ENCODE data around the gene ITPKB. TPM values are rescaled to one million over a fixed set of nuclear protein-coding genes. Genes with fewer than 3 reads are reported as not detected.

Gene ITPKB
- total and polyA plus RNA-seq, 8 donors: 25.0 to 38.7 (median 32.6) TPM

DNA sequence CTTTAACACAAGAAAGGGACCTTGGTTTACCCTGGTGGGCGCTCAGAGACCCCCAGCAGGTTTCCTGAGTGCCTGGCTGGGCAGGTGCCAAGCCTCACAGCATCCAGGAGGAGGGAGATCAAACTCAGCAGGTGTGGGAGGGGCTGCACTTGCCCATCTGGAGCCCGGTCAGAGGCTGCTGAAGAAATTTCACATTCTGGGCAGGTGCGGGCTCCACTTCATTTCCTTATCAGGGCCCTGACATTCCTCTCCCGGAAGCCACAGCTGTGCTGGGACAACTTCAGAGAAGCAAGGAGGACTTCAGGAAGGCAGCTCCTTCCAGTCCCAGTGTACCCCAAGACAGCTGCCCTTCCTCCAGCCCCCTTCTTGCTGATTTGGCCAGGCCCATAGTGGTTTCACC is 82.9 kb downstream of the ITPKB start:
- intact Hi-C loops (cut with DNase I): no loop called here
- peak; percentile 51 for ATAC-seq
- DNase-seq: peak in 1 of 4 donors; percentile 37
- Histone ChIP-seq H3K36me3 (no peaks in the 10 kb centered on the region), H3K27me3 (no peaks in the 10 kb centered on the region), H3K27ac (peak overlapping the region; percentile 66 to 69), H3K4me1 (peaks cover 29 to 85% of the 10 kb centered on the region in 2 donors), H3K4me3 (no peak overlapping the region), H3K9me3 (no peaks in the 10 kb centered on the region)
- TF ChIP-seq CTCF (IDR thresholded peaks at IDR 0.05): no peak

DNA sequence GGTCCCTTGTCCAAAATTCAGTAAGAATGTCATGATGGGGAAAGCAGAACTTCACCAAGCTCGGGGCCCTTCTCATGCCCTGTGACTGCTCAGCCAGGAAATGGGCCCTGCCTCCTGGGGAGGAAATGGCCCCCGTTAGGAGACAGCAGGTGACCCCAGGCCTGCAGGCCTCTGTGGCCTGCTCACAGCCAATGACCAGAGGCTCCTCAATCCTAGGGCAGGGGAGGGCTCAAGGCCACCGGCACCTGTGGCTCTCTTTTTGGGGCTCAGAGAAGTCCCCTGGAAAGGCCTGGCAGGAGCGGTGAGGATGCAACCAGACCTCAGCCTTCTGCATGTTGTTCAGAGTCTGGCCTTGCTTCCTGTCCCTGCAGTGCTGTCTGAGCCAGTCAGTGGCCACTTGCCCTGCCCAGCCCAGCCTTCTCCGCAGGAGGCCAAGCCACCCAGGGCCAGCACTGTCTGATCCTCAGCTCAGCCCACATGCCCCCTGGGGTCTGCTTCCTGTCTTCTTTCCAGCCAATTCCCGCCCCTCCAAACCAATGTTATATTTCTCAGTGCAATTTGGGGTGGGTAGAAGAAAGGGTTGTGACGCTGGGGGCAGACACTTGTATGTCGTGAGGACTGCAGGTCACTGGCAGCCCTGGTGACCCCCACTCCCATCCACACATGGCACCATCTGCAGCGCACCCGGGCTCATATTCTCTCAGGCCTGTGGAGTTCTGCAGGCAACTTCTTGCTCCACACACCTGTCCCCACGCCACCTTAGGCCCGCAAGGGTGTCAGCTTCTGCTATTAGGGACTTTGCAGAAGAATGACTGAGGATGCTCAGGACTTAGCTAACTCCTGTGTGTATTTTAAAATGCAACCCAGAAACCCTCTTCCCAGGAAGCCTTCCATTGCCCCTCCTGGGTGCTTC is 83.6 kb downstream of the ITPKB start:
- Histone ChIP-seq H3K36me3 (no peaks in the 10 kb centered on the region), H3K27me3 (no peaks in the 10 kb centered on the region), H3K27ac (peak overlapping the region in 1 of 2 donors; percentile 69), H3K9me3 (no peaks in the 10 kb centered on the region), H3K4me3 (no peak overlapping the region), H3K4me1 (peaks cover 23 to 84% of the 10 kb centered on the region in 2 donors)
- no peak for TF ChIP-seq CTCF (IDR thresholded peaks at IDR 0.05)
- intact Hi-C loops (cut with DNase I): no loop called here
- ATAC-seq (peak; percentile 12), DNase-seq (peak in 1 of 4 donors; percentile 67)

DNA sequence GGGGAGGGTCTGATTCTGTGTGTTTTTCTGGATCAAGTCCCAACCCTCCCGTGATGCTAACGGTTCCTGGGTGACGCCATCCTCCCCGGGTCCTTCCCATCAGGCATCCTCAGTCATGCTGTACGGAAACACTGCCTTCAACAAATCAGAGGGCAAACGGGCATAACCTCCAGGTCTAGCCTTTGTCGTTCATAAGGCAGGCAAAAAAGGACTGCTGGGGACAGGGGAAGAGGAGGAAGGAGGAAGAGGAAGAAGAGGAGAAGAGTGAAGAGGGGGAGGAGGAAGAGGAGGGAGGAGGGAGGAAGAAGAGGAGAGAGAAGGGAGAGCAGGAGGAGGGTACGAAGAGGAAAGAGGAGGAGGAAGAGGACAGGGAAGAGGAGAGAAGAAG is 84.4 kb downstream of the ITPKB start:
- no peak for ATAC-seq
- TF ChIP-seq CTCF (IDR thresholded peaks at IDR 0.05): no peak
- Histone ChIP-seq H3K9me3 (no peaks in the 10 kb centered on the region), H3K36me3 (no peaks in the 10 kb centered on the region), H3K4me3 (no peak overlapping the region), H3K27ac (peak overlapping the region; percentile 53 to 69), H3K4me1 (peaks cover 17 to 82% of the 10 kb centered on the region in 2 donors), H3K27me3 (no peaks in the 10 kb centered on the region)
- intact Hi-C loops (cut with DNase I): no loop called here
- no peak for DNase-seq

DNA sequence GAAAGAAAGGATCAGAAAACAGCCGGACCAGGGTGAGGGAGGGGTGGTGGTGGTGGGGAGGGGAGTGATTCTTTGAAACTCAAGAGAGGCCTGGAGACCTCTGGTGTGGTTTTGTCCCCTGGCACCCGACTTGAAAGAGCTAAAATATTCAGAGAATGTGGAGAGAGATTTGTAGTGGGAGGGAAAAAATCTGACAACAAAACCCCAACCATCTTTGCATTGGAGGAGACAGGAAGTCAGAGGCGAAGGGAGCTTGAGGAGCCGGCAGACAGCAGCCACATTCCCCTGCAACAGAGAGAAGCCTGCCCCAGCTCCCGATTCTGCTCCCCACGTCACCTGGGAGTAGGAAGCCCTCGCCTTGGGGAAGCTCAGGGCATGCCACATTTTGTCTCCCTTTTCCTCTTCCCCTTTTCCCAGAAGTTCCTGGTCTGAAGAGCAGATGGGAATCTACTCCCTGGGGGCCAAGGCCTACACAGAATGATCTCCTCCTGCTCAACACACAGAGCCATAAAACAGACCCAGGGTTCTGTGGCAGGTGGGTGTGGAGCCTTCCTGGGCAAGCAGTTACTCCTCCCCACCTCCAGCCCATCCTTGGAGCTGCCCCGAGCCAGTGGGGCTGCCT is 84.9 kb downstream of the ITPKB start:
- intact Hi-C loops (cut with DNase I): no loop called here
- ATAC-seq (no peak), DNase-seq (no peak)
- peaks cover 17 to 77% of the 10 kb centered on the region in 2 donors for H3K4me1 ChIP-seq
- peak overlapping the region; percentile 53 to 69 for H3K27ac ChIP-seq
- no peaks in the 10 kb centered on the region for H3K27me3 ChIP-seq
- no peaks in the 10 kb centered on the region for H3K36me3 ChIP-seq
- H3K4me3 ChIP-seq: no peak overlapping the region
- H3K9me3 ChIP-seq: no peaks in the 10 kb centered on the region
- no peak for TF ChIP-seq CTCF (IDR thresholded peaks at IDR 0.05)

DNA sequence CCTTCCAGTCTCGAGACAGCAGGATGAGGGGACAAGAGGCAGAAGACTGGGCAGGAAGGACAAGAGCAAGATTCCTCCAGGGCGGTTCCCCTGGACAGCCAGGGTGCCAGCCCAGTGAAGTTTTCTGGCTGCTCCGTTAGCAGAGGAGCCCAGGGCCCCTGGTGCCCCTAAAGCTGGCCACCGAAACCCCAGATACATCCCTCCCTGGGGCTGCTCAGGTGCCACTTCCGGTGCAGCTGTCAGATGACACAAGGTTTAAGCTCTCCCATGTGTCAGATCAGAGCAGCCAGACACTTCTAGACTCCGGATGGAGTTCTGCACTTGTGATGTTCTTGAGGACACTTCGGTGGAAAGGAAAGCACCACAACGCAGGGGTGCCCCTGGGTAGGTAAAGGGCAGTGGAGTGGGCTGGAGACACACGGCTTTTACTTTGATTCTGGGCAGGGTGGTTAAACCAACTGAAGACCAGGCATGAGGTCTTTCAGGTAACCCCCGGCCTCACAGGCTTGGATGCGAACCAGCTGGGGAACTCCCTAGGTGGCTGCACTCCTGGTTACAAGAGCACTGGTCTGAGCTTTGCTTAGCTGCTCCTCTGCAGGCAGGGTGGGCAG is 85.7 kb downstream of the ITPKB start:
- H3K4me3 ChIP-seq: no peak overlapping the region
- H3K4me1 ChIP-seq: peaks cover 17 to 70% of the 10 kb centered on the region in 2 donors
- no peak for DNase-seq
- H3K27me3 ChIP-seq: no peaks in the 10 kb centered on the region
- peaks cover 0 to 6% of the 10 kb centered on the region in 2 donors for H3K36me3 ChIP-seq
- intact Hi-C loops (cut with DNase I): no loop called here
- ATAC-seq: peak; percentile 18
- no peaks in the 10 kb centered on the region for H3K9me3 ChIP-seq
- peak overlapping the region in 1 of 2 donors; percentile 69 for H3K27ac ChIP-seq
- TF ChIP-seq CTCF (IDR thresholded peaks at IDR 0.05): no peak

All from left lung (tissue), 10 donors.